ENCODE measurements around the gene RBM43. TPM values are rescaled to one million over a fixed set of nuclear protein-coding genes. Genes with fewer than 3 reads are reported as not detected.
"Not testable (repeated sequence)": the region's sequence is repeated elsewhere in the genome, so short reads cannot be mapped to it uniquely, and the experiment has no call there.

RBM43 gene
- total and polyA plus RNA-seq, 10 donors, result 5.2 to 20.3 (median 8.6) TPM

DNA sequence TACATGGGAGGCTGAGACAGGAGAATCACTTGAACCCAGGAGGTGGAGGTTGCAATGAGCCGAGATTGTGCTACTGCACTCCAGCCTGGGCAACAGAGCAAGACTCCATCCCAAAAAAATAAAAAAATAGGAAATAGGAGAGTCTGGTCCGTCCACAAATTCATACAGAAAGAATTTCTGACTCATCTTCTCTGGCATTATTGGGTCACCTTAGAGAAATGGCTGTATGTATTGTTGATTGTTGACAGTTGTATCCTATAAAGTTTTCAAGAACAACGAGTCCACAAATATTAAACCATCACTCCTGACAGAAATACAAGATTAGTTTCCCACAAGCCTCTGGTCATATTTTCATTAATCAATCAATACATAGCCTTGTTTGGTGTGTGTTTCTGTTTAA lies 20.4 kb downstream of the RBM43 start:
- intact Hi-C loops (cut with DNase I; ENCODE audit: low total_unique reads), result no loop called here
- H3K27ac ChIP-seq, result no peak overlapping the region
- H3K9me3 ChIP-seq, result peaks cover 0 to 13% (median 8%) of the 10 kb centered on the region in 8 donors
- no peaks in the 10 kb centered on the region for H3K36me3 ChIP-seq
- 78 to 90% (median 81%) methylated on average over 3 of the region's 3 CpGs for WGBS, 5 donors
- peaks cover 0 to 9% (median 6%) of the 10 kb centered on the region in 6 donors for H3K4me1 ChIP-seq
- TF ChIP-seq POLR2A (IDR thresholded peaks at IDR 0.05), result no peak
- H3K4me3 ChIP-seq, result no peak overlapping the region
- H3K27me3 ChIP-seq (replicated peaks in 1 of 7), result no peaks in the 10 kb centered on the region
- no peak for DNase-seq

DNA sequence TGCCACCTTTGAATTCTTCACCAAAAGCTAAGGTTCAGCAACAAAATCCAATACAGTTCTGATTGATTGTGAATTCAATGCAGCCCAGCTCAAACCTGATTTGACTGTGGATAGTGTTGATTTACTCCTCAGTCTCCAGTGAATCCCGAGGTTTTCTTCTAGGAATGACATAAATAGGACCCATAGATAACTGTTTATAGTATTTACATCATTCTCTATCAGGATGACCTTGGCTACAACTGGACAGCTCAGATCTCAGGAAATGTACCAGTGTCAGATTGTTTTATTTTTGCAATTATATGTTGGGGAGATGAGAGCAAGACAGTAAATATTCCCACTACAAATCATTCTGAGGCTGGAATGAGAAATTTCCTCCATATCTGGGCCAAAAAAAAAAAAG lies 21.2 kb downstream of the RBM43 start:
- intact Hi-C loops (cut with DNase I; ENCODE audit: low total_unique reads), result no loop called here
- Histone ChIP-seq H3K4me3 (no peak overlapping the region), H3K36me3 (no peaks in the 10 kb centered on the region), H3K27me3 (replicated peaks in 1 of 7) (no peaks in the 10 kb centered on the region), H3K4me1 (peaks cover 0 to 9% (median 6%) of the 10 kb centered on the region in 6 donors), H3K9me3 (peaks cover 0 to 5% (median under 1%) of the 10 kb centered on the region in 8 donors), H3K27ac (no peak overlapping the region)
- TF ChIP-seq POLR2A (IDR thresholded peaks at IDR 0.05), result no peak
- 33 to 70% (median 41%) methylated on average over 1 of the region's 1 CpG for WGBS, 5 donors
- DNase-seq, result no peak

DNA sequence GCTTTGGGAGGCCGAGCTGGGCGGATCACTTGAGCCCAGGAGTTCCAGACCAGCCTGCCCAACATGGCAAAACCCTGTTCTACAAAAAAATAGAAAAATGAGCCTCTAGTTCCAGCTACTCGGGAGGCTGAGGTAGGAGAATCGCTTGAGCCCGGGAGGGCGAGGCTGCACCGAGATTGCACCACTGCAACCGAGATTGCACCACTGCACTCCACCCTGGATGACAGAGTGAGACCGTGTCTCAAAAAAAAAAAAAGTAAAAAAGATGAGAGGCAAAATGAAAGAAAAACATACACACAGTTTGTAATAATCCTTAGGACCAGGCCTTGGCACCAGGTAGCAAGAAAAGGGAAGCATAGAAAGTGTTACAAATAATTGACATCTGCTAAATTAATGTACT lies 22.0 kb downstream of the RBM43 start:
- WGBS, 5 donors, result 65 to 93% (median 83%) methylated on average over 9 of the region's 9 CpGs
- TF ChIP-seq, protein P1, sequence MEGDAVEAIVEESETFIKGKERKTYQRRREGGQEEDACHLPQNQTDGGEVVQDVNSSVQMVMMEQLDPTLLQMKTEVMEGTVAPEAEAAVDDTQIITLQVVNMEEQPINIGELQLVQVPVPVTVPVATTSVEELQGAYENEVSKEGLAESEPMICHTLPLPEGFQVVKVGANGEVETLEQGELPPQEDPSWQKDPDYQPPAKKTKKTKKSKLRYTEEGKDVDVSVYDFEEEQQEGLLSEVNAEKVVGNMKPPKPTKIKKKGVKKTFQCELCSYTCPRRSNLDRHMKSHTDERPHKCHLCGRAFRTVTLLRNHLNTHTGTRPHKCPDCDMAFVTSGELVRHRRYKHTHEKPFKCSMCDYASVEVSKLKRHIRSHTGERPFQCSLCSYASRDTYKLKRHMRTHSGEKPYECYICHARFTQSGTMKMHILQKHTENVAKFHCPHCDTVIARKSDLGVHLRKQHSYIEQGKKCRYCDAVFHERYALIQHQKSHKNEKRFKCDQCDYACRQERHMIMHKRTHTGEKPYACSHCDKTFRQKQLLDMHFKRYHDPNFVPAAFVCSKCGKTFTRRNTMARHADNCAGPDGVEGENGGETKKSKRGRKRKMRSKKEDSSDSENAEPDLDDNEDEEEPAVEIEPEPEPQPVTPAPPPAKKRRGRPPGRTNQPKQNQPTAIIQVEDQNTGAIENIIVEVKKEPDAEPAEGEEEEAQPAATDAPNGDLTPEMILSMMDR (IDR thresholded peaks at IDR 0.05 in 8 of 11, conservative IDR thresholded peaks at IDR 0.05 in 3 of 11), result no peak
- Histone ChIP-seq H3K9me3 (no peaks in the 10 kb centered on the region), H3K27ac (no peak overlapping the region), H3K27me3 (replicated peaks in 1 of 7) (no peaks in the 10 kb centered on the region), H3K4me1 (peaks cover 0 to 9% (median 6%) of the 10 kb centered on the region in 6 donors), H3K4me3 (no peak overlapping the region), H3K36me3 (no peaks in the 10 kb centered on the region)
- DNase-seq, result no peak
- intact Hi-C loops (cut with DNase I; ENCODE audit: low total_unique reads), result loop anchor here (10.0 kb wide), 1 partner anchor 1645 kb away; no protein-coding TSS in a partner anchor

DNA sequence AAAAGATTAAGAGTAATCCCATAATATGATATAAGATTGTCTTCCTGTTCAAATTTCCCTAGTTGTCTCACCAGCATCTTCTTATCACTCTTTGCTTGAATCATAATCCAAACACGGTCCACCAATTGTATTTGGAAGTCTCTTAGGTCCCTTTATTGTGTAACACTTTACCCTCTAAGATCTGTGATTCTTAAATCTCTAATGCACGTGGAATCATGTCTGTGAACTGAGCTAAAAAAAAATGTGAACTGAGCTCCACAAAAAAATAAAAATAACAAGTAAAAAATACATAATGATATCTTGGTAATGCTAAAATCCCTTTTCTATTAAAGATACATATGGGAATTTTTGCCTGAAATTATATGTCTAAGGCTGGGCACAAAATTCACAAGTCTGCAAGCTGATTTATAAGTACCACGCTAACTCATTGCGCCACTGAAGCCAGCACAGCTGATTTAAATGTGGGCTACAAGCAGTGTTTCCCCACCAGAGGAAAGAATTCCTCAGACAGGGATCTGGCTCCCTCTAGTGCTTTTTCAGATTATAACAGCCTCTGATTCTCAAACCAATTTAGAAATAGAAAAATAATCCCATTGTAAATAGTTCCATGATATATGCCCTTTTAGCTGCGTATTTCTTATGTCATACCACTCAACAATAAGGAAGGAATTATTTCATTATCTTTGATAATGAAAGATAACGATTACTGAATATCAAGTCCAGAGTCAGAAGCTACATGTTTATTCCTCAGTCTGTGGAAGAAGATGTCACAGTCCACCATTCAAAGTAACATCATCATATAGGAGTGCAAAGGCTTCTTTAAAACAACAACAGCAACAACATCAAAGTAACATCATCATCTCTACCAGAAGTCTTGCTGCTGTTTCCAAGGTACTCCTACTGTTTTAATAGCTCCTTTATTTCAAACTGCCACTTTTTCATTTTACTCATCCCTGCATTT lies 22.9 kb downstream of the RBM43 start:
- intact Hi-C loops (cut with DNase I; ENCODE audit: low total_unique reads), result loop anchor here (10.0 kb wide), 1 partner anchor 1644 kb away; no protein-coding TSS in a partner anchor
- Histone ChIP-seq H3K36me3 (no peaks in the 10 kb centered on the region), H3K9me3 (no peaks in the 10 kb centered on the region), H3K4me1 (peaks cover 0 to 9% (median 6%) of the 10 kb centered on the region in 6 donors), H3K4me3 (no peak overlapping the region), H3K27me3 (replicated peaks in 1 of 7) (no peaks in the 10 kb centered on the region), H3K27ac (no peak overlapping the region)
- TF ChIP-seq, protein P1 (IDR thresholded peaks at IDR 0.05 in 8 of 11, conservative IDR thresholded peaks at IDR 0.05 in 3 of 11), result peak; percentile 63 to 83 (median 71)
- TF ChIP-seq POLR2A (IDR thresholded peaks at IDR 0.05) (no peak), POLR2AphosphoS5 (IDR thresholded peaks at IDR 0.05) (no peak)
- no peak for DNase-seq
- 14 to 21% (median 20%) methylated on average over 6 of the region's 6 CpGs for whole genome bisulfite sequencing, 5 donors

DNA sequence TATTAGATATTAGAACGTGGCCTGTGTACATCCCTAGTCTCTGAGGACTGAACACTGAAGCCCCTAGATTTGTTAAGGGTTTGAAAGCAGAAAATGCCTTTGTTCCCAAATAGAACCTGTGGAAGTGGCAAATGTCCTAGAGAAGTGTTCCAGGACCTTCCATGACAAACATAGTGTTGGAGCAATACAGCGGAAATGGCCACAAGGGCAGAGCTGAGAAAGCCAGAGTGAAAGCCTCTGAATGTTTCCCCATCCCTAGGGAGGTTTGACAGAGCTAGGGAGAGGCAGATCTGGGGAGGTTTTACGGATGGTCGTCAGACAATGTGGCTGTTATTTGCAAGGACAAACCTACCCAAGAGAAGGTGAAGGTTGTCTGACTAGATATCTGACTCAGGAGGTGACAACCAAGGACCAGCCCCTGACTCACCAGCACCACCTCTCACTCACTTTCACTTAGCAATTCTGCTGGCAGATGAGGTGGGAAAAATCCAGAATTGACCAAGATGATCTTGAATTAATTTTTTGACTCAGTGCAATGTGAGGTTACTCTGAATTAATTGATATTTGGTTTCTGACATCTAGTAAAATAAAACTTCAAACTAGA lies 24.1 kb downstream of the RBM43 start:
- Histone ChIP-seq H3K4me3 (no peak overlapping the region), H3K9me3 (no peaks in the 10 kb centered on the region), H3K27me3 (replicated peaks in 1 of 7) (no peaks in the 10 kb centered on the region), H3K4me1 (peaks cover 0 to 9% (median 6%) of the 10 kb centered on the region in 6 donors), H3K36me3 (no peaks in the 10 kb centered on the region), H3K27ac (no peak overlapping the region)
- WGBS, 5 donors, result 46 to 79% (median 73%) methylated on average over 4 of the region's 4 CpGs
- no peak for DNase-seq
- intact Hi-C loops (cut with DNase I; ENCODE audit: low total_unique reads), result loop anchor here (10.0 kb wide), 1 partner anchor 1643 kb away; no protein-coding TSS in a partner anchor
- TF ChIP-seq POLR2A (IDR thresholded peaks at IDR 0.05), result no peak
- TF ChIP-seq, protein P1 (IDR thresholded peaks at IDR 0.05 in 8 of 11, conservative IDR thresholded peaks at IDR 0.05 in 3 of 11), result no peak
- no peak for TF ChIP-seq POLR2AphosphoS5 (IDR thresholded peaks at IDR 0.05)

DNA sequence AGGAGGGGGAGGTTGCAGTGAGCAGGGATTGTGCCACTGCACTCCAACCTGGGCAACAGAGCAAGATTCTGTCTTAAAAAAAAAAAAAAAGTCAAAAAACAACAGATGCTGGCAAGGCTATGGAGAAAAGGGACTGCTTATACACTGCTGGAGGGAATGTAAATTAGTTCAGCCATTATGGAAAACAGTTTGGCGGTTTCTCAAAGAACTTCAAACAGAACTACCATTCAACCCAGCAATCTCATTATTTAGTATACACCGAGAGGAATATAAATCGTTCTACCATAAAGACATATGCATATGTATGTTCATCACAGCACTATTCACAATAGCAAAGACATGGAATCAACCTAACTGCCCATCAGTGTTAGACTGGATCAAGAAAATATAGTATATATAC lies 27.9 kb downstream of the RBM43 start:
- WGBS, 5 donors, result 93 to 97% (median 94%) methylated on average over 3 of the region's 3 CpGs
- not testable (repeated sequence) for H3K36me3 ChIP-seq; DNase-seq; H3K4me3 ChIP-seq; H3K4me1 ChIP-seq; H3K27me3 ChIP-seq (replicated peaks in 1 of 7); H3K9me3 ChIP-seq; H3K27ac ChIP-seq
- intact Hi-C loops (cut with DNase I; ENCODE audit: low total_unique reads), result loop anchor here (10.0 kb wide), 1 partner anchor 1639 kb away; no protein-coding TSS in a partner anchor

DNA sequence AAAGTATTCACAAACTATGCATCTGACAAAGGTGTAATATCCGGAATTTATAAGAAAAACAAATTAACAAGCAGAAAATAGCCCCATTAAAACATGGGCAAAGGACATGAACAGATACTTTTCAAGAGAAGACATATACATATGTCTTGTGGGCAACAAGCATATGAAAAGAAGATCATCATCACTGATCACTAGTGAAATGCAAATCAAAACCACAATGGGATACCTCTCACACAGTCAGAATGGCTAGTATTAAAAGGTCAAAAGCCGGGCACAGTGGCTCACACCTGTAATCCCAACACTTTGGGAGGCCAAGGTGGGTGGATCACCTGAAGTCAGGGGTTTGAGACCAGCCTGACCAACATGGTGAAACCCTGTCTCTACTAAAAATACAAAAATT lies 28.4 kb downstream of the RBM43 start:
- H3K9me3 ChIP-seq; H3K4me3 ChIP-seq; H3K27ac ChIP-seq; H3K27me3 ChIP-seq (replicated peaks in 1 of 7); H3K4me1 ChIP-seq; H3K36me3 ChIP-seq; DNase-seq: not testable (repeated sequence)
- intact Hi-C loops (cut with DNase I; ENCODE audit: low total_unique reads), result loop anchor here (10.0 kb wide), 1 partner anchor 1638 kb away; no protein-coding TSS in a partner anchor
- 84 to 91% (median 90%) methylated on average over 2 of the region's 2 CpGs for WGBS, 5 donors
